H1 (cell line): ENCODE results near the gene ALDOA. TPM values are rescaled to one million over a fixed set of nuclear protein-coding genes. Genes with fewer than 3 reads are reported as not detected.

Source experiments
- ASH2L ChIP-seq: fragments of 200-600, 300-600 bp; sonication (generic); IDR thresholded peaks from one replicate; pipeline ENCODE4 v1.7.1; 2017; ENCODE audit warnings: low read length
- CEBPB ChIP-seq: IDR thresholded peaks from 2 replicates; pipeline ENCODE4 v1.6.1; 2012; ENCODE audit warnings: low read depth, low read length
- CHD1 ChIP-seq: IDR thresholded peaks from 2 replicates; pipeline ENCODE4 v1.6.1; 2012; ENCODE audit warnings: low read depth, low read length, improper control_type of control experiment
- GTF2F1 ChIP-seq: IDR thresholded peaks from 2 replicates; pipeline ENCODE4 v1.6.1; 2012; ENCODE audit warnings: low read depth, low read length, improper control_type of control experiment, borderline replicate concordance
- KDM1A ChIP-seq: fragments of 200-600, 300-600 bp; sonication (generic); IDR thresholded peaks from 2 replicates; pipeline ENCODE4 v1.7.1; 2016; ENCODE audit warnings: mild to moderate bottlenecking, low read length, borderline replicate concordance
- NRF1 ChIP-seq: IDR thresholded peaks from 2 replicates; pipeline ENCODE4 v1.6.1; 2011; ENCODE audit warnings: mild to moderate bottlenecking, low read depth, low read length, improper control_type of control experiment
- PHF8 ChIP-seq: fragments of 200-600 bp; sonication (generic); conservative IDR thresholded peaks from 2 replicates; pipeline ENCODE4 v1.7.1; 2012; ENCODE audit warnings: low read depth, mild to moderate bottlenecking, inconsistent platforms, low read length, moderate library complexity
- POLR2AphosphoS5 ChIP-seq: IDR thresholded peaks from 2 replicates; pipeline ENCODE4 v1.6.1; 2011; ENCODE audit warnings: low read depth, low read length
- SRF ChIP-seq: IDR thresholded peaks from 2 replicates; pipeline ENCODE4 v1.6.1; 2011; ENCODE audit warnings: mild to moderate bottlenecking, low read depth, low read length, moderate library complexity
- TAF1 ChIP-seq: IDR thresholded peaks from 2 replicates; pipeline ENCODE4 v1.6.1; 2011; ENCODE audit warnings: mild to moderate bottlenecking, low read depth, low read length
- TEAD4 ChIP-seq: IDR thresholded peaks from 2 replicates; pipeline ENCODE4 v1.6.1; 2012; ENCODE audit warnings: low read depth, low read length, inconsistent platforms, mixed read lengths
- polyA plus RNA-seq, 7 experiments: library from polyadenylated mRNA; depleted of rRNA in 3 of 7; stranded (reverse) in 5 of 7; unstranded in 2 of 7; fragments of >200 nt in 5 of 7; fragments of 200-250 nt in 2 of 7; gene quantifications; 1 replicate in 5 of 7; 2 replicates in 1 of 7; 4 replicates in 1 of 7; pipeline versions ENCODE4 v1.2.1 to v1.2.3, GENCODE V29; 2011 to 2013; ENCODE audit warnings: missing spikeins in 2 of 7, mixed read lengths in 2 of 7
- total RNA-seq: library from RNA; stranded (reverse); fragmentation: NEBNext Ultra II Directional; extraction: Animal tissue kit (Norgen Biotek cat#: 25700); gene quantifications from 2 replicates; pipeline ENCODE4 v1.2.1, GENCODE V29; 2021
- TF ChIP-seq, protein P1 (sequence below): IDR thresholded peaks from 2 replicates; pipeline ENCODE4 v1.6.1; 2012; ENCODE audit warnings: low read length, inconsistent platforms

The ALDOA gene
- total and polyA plus RNA-seq, 2 of the 8 experiments (the other 6 are each of a cell fraction or from before 2014, with no cell fraction given), result 1,072 to 1,083 TPM

DNA sequence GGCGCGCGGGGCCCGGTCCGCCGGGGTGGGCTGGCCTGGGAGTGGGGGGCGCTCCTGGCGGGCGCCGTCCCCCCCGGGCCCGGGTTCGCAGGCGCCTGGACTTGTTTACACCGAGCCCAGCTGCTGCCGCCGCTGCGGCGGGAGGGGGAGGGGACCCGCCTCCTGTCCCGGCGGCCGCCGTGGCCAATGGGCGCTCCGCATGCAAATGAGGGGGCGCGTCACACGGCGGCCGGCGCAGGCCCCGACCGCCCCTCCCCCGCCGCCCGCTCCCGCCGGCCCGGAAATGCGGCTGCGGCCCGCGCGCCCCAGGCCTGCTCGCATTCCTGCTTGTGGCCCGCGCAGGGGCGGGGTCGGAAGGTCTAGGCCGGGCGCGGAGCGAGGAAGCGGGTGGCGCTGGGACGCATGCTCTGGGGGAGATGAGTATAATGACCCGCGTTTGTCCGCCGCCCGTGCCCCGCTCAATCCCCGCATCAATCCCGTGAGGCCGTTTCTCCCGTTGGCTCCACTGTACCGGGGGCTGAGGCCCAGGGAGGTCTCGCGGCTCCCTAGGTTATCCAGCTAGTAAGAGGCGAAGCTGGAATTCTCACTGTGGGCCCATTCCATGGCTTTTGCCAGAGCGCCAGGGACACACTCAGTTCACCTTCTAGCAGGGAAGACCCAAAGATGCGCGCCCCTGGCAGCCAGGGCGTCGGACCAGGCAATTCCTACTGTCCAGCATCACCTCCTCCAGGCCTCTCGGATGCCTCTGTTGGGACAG, 30.7 kb downstream of the ALDOA start, which contains the start of gene YPEL3 (continued):
- TF ChIP-seq ASH2L, result peak; percentile 88
- TF ChIP-seq GTF2F1, result 0 out of 2 replicates have a peak, but pooled peaks have one; percentile 7
- TF ChIP-seq, protein P1, sequence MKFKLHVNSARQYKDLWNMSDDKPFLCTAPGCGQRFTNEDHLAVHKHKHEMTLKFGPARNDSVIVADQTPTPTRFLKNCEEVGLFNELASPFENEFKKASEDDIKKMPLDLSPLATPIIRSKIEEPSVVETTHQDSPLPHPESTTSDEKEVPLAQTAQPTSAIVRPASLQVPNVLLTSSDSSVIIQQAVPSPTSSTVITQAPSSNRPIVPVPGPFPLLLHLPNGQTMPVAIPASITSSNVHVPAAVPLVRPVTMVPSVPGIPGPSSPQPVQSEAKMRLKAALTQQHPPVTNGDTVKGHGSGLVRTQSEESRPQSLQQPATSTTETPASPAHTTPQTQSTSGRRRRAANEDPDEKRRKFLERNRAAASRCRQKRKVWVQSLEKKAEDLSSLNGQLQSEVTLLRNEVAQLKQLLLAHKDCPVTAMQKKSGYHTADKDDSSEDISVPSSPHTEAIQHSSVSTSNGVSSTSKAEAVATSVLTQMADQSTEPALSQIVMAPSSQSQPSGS, result 0 out of 2 replicates have a peak, but pooled peaks have one; percentile 8
- TF ChIP-seq CHD1, result no peak
- TF ChIP-seq POLR2AphosphoS5, result peak; percentile 95
- peak; percentile 95 for TF ChIP-seq TEAD4
- no peak for TF ChIP-seq CEBPB
- TF ChIP-seq PHF8, result peak; percentile 77
- TF ChIP-seq NRF1, result peak; percentile 25; the same call in 1 of the 2 replicates
- no peak for TF ChIP-seq KDM1A
- peak; percentile 85 for TF ChIP-seq TAF1
- no peak for TF ChIP-seq SRF
- TF ChIP-seq, all 59 proteins: peak for 16
